G401.6 (cell line): ENCODE data around the gene FBXW11.

Experiments
- FAIRE-seq: peaks from 2 replicates; lab custom pipeline; 2012; peaks lifted over from hg19 to GRCh38; lab: Jason Lieb, UNC

Gene FBXW11

DNA sequence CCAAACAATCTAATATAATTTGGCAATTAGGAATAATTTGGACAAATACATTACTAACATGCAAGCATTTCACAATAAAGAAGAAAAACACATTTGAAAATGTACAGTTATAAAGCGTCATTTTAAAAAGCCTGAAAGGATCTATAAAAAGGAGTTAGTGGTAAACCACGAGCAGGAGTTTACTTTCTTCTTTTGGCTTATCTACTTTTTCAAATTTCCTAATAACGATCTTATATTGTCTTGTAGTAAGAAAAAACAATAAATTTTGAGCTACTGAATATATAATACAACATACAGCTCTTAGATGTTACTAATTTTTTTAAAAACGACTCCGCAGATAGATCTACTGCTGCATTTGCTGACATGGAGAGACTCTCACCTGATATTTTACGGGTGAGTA is 141.0 kb downstream of the FBXW11 start:
- FAIRE-seq, result no peak

DNA sequence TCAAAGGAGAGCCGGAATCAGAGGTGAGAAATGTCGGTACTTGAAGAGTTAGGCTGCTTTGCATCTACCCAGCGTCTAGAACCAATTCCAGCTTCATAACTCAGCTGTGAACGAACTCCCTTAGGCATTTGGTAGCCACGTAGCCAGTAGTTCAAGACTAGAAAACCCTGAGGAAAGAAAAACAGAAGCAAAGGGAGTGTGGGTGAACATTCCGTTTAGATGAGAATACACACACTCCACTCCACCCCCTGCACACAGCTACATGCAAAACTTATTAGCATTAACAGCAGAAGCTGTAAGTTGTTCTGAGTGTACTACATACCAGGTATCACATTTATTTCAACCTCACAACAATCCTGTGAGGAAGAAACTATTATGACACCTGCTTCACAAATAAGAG is 142.5 kb downstream of the FBXW11 start:
- no peak for FAIRE-seq

GRCh38 chr5:171862624-171863023 is 143.8 kb downstream of the FBXW11 start:
- FAIRE-seq, result no peak

- no peak for FAIRE-seq
Observed at GRCh38 chr5:171861381-171861780, 145.1 kb downstream of the FBXW11 start.

DNA sequence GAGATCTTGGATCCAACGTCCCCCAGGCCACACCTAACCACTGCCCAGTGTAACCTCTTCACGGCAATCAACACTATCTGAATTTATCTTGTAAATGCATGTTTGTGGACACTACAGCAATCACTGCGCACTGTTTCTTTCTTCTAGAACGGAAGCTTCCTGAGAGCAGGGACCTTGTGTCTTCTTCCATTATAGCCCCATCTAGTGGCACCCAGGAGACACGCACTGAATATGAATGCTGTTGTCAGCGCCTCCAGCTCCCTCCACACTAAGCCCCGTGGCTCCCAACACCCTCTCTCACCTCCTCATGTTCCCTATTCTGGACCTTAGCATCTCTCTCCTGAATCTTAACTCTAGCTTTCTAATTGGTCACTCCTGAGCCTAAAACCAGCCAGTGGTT is 148.1 kb downstream of the FBXW11 start:
- no peak for FAIRE-seq

DNA sequence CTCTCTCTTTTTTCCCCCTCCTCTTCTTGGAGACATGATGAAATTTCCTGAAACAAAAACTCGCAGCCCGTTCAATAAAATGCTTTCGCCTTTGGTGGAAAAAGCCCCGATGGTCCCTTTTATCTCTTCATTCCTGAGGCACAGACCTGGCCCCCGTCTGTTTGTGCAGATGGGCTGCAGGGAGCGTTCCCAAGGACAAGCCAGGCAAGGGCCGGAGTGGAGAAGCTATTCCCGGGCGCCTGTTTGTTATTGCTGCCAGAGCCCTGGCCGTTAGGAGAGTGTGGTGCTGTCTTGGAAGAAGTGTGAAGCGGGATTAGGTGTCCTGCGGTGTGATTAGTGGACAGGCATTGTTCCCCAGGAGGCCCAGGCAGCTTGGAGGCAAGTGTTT is 149.0 kb downstream of the FBXW11 start:
- no peak for FAIRE-seq

- no peak for FAIRE-seq
Observed at GRCh38 chr5:171855798-171856763, 150.4 kb downstream of the FBXW11 start.

GRCh38 chr5:171855265-171855664 is 151.2 kb downstream of the FBXW11 start:
- FAIRE-seq, result no peak

DNA sequence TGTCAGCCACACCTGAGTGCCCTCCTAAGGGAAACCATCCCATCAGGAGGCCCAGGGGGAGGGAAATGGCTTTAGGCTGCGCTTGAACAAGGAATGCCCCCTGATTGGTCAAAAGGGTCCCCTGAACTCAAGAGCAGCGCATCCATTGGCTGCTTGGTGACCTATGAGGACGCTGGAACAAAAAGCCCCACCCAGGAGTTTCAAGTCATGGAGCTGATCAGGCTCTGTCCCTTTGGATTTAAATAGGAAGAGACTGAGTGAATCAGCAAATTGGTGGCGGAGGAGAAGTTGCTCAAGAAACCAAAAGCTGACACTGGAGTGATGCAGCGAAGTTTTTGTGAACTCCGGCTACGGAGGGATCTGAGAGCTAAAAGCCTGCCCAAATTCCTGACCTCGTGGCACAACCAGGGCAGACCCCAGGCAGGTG is 154.2 kb downstream of the FBXW11 start:
- FAIRE-seq, result no peak

- FAIRE-seq, result no peak
Observed at GRCh38 chr5:171851251-171851650, 155.2 kb downstream of the FBXW11 start.

DNA sequence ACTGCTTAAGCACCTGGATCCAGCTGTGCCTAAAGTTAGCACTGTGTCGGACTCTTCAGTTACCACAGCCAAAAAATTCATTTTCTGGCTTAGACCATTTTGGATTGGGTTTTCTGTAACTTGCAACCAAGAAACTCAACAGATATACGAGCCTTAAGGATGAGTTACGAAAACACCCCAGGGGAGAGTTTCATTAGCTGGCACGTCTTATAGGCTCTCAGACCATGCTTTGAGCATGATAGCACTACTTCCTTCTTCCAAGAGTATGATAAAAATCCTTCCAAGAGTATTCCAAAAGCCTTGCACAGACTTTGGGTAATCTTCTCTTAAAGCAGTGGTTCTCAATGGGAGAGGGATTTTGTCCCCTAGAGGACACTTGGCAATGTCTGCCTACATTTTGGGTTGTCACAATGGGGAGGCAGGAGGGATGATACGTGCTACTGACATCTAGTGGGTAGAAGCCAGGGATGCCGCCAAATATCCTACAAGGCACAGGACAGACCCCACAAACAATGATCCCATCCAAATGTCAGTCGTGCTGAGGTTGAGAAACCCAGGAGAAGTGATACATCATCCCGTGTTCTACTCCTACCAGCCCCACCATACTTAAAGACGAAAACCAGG is 156.0 kb downstream of the FBXW11 start:
- no peak for FAIRE-seq

- no peak for FAIRE-seq
Observed at GRCh38 chr5:171849585-171850323, 156.7 kb downstream of the FBXW11 start.

DNA sequence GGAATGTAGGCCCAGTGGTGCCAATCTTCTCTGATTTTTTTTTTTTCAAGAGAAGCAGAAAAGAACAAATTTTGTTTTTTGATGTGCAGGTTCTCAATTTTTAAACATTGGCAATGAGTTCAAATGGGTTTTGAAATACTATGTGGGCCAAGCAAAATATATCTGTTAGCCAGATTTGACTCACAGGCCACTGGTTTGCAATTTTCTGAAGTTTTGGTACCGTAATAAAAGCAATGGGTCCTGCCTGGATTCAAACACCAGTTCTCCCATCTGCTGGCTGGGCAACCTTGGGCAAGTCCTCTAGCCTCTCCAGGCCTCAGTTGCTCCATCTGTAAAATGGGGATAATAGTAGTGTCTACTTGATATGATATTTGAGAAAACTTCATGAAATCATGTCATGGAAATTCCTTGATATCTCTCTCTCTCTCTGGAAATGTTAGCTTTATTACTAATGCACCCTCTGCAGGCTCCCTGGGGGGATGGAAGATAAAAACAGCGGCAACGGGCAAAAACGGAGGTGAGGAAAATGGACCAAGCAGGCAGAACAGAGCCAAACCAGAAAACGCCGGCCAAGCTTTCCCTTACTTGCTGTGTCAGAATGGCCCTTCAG is 157.4 kb downstream of the FBXW11 start:
- no peak for FAIRE-seq

DNA sequence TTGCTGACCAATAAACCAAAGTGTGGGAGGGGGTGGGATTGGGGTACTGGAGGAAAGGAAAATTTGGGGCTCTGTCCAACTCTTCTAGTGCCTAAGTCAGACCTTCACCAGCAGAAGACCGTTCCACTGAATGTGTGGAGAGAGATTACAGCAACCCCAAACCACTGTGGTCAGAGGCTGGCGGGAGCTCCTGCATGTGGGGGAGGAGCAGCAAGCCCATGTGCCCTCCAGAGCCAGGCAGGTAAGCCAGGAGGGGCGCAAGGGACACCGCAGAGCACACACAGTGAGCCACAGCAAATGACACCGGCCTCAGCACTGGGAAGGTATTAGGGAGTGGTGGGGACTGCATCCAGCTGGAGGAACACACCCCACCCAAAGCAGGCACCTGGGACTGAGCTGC is 158.0 kb downstream of the FBXW11 start:
- no peak for FAIRE-seq

DNA sequence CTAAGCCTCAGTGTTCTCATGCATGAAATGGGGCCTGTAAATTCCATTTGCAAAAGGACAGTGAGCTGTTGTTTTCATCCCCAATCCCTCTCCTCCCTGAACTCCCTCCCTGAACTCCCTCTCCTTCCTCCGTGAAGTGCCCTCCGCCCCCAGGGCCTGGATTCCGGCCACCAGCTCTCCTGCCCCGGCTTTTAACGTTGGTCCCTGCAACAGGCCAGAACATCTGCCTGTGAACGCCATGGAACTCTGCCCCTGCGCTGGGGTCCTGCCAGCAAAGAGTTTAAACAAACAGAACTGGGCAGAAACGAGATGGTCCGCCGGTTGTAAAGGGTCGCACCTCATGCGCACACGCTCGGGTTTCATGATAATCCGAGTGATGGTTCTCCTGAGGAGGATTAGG is 158.4 kb downstream of the FBXW11 start:
- no peak for FAIRE-seq

GRCh38 chr5:171847026-171847425 is 159.4 kb downstream of the FBXW11 start:
- FAIRE-seq, result no peak

DNA sequence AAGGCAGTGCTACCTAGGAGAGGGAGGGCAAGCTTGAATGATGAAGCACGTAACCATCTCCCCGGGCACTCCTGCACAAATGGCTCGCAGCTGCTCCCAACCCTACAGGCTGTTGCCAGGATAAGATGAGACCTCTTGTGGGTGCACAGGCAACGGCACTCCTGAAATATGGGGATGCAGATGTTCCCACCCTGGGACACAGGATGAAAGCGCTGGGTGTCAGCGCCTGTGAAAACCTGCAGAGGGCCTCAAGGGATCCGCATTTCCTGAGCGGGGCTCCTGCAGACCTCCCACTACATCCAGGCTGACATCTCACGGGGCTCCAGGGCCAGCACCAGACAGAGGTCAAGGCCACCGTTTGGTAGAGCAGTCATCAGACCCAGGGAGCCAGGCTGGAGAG is 160.1 kb downstream of the FBXW11 start:
- no peak for FAIRE-seq

GRCh38 chr5:171845857-171846256 is 160.6 kb downstream of the FBXW11 start:
- no peak for FAIRE-seq

- FAIRE-seq, result no peak
Observed at GRCh38 chr5:171845040-171845630, 161.3 kb downstream of the FBXW11 start.

- FAIRE-seq, result no peak
Observed at GRCh38 chr5:171842777-171843328, 163.6 kb downstream of the FBXW11 start.

GRCh38 chr5:171841984-171842776 is 164.3 kb downstream of the FBXW11 start:
- FAIRE-seq, result no peak
